Measurements from ENCODE around the gene GLS2. TPM values are rescaled to one million over a fixed set of nuclear protein-coding genes. Genes with fewer than 3 reads are reported as not detected.

The GLS2 gene
- total RNA-seq, 2 donors from 2014 or later = 4.1 to 6.6 TPM

- no peaks in the 10 kb centered on the region for H3K27me3 ChIP-seq (replicated peaks; ENCODE audit: insufficient read depth)
- WGBS = 100% methylated on average over 1 of the region's 1 CpG
- no peak for TF ChIP-seq POLR2AphosphoS5 (IDR thresholded peaks at IDR 0.05)
- no peak for TF ChIP-seq CTCF (IDR thresholded peaks at IDR 0.05)
- TF ChIP-seq POLR2A (IDR thresholded peaks at IDR 0.05) = no peak
- no peak overlapping the region for H3K4me3 ChIP-seq
- no peak overlapping the region for H3K27ac ChIP-seq
- H3K9me3 ChIP-seq = no peaks in the 10 kb centered on the region
- no peak for DNase-seq (ENCODE audit: low spot score)
- intact Hi-C loops (cut with DNase I) = no loop called here
- peaks cover 7% of the 10 kb centered on the region for H3K4me1 ChIP-seq (replicated peaks)
- H3K36me3 ChIP-seq = no peaks in the 10 kb centered on the region
Measured at GRCh38 chr12:56528846-56529245, 40.9 kb upstream of the GLS2 start.

- H3K9me3 ChIP-seq = no peaks in the 10 kb centered on the region
- H3K27me3 ChIP-seq (replicated peaks; ENCODE audit: insufficient read depth) = no peaks in the 10 kb centered on the region
- H3K27ac ChIP-seq = peak overlapping the region; percentile 91 to 92
- intact Hi-C loops (cut with DNase I) = loop anchor here (5.0 kb wide), 1 partner anchor 115 kb away; no protein-coding TSS in a partner anchor
- WGBS = 11% methylated on average over 4 of the region's 4 CpGs
- DNase-seq (ENCODE audit: low spot score) = no peak
- no peaks in the 10 kb centered on the region for H3K36me3 ChIP-seq
- peaks cover 7% of the 10 kb centered on the region for H3K4me1 ChIP-seq (replicated peaks)
- peak overlapping the region; percentile 43 to 46 for H3K4me3 ChIP-seq
- no peak for TF ChIP-seq POLR2AphosphoS5 (IDR thresholded peaks at IDR 0.05)
- TF ChIP-seq CTCF (IDR thresholded peaks at IDR 0.05) = no peak
- no peak for TF ChIP-seq POLR2A (IDR thresholded peaks at IDR 0.05)
Measured at GRCh38 chr12:56522411-56523193, 34.6 kb upstream of the GLS2 start.

- no peaks in the 10 kb centered on the region for H3K9me3 ChIP-seq
- peak within 1 kb of the TSS; percentile 43 to 46 for H3K4me3 ChIP-seq
- peak; percentile 86 for DNase-seq (ENCODE audit: low spot score)
- H3K4me1 ChIP-seq (replicated peaks) = peaks cover 4% of the 10 kb centered on the region
- peak within 1 kb of the TSS; percentile 91 to 92 for H3K27ac ChIP-seq
- H3K36me3 ChIP-seq = no peaks in the 10 kb centered on the region
- no peak for TF ChIP-seq POLR2A (IDR thresholded peaks at IDR 0.05)
- peak; percentile 88 for TF ChIP-seq POLR2AphosphoS5 (IDR thresholded peaks at IDR 0.05)
- intact Hi-C loops (cut with DNase I) = loop anchor here (5.0 kb wide), 1 partner anchor 116 kb away; no protein-coding TSS in a partner anchor
- no peaks in the 10 kb centered on the region for H3K27me3 ChIP-seq (replicated peaks; ENCODE audit: insufficient read depth)
- WGBS = 0% methylated on average over 15 of the region's 15 CpGs
Measured at GRCh38 chr12:56521590-56522371, 33.8 kb upstream of the GLS2 start, which contains the start of gene RBMS2. TSS of gene RBMS2 (plus strand) at chr12:56521820. CDS start at chr12:56522024, 204 bp downstream.

- no peak for TF ChIP-seq POLR2AphosphoS5 (IDR thresholded peaks at IDR 0.05)
- no peak for TF ChIP-seq POLR2A (IDR thresholded peaks at IDR 0.05)
- TF ChIP-seq CTCF (IDR thresholded peaks at IDR 0.05) = no peak
- intact Hi-C loops (cut with DNase I) = loop anchor here (5.0 kb wide), 1 partner anchor 116 kb away; no protein-coding TSS in a partner anchor
- H3K4me1 ChIP-seq (replicated peaks) = peaks cover 3% of the 10 kb centered on the region
Measured at GRCh38 chr12:56521209-56521589, 33.2 kb upstream of the GLS2 start.

GRCh38 chr12:56520506-56520905, 32.5 kb upstream of the GLS2 start:
- no peaks in the 10 kb centered on the region for H3K4me1 ChIP-seq (replicated peaks)

More at GRCh38 chr12:56521209-56521589, 33.2 kb upstream of the GLS2 start:
- H3K27ac ChIP-seq = peak overlapping the region; percentile 91 to 92
- H3K4me3 ChIP-seq = peak overlapping the region; percentile 43 to 46
- DNase-seq (ENCODE audit: low spot score) = no peak
- 59% methylated on average over 8 of the region's 8 CpGs for WGBS
- no peaks in the 10 kb centered on the region for H3K9me3 ChIP-seq
- H3K27me3 ChIP-seq (replicated peaks; ENCODE audit: insufficient read depth) = no peaks in the 10 kb centered on the region
- H3K36me3 ChIP-seq = no peaks in the 10 kb centered on the region

More at GRCh38 chr12:56520506-56520905, 32.5 kb upstream of the GLS2 start:
- TF ChIP-seq CTCF (IDR thresholded peaks at IDR 0.05) = no peak
- no peak for TF ChIP-seq POLR2AphosphoS5 (IDR thresholded peaks at IDR 0.05)
- no peak for TF ChIP-seq POLR2A (IDR thresholded peaks at IDR 0.05)
- Histone ChIP-seq H3K27me3 (replicated peaks; ENCODE audit: insufficient read depth) (no peaks in the 10 kb centered on the region), H3K36me3 (no peaks in the 10 kb centered on the region), H3K4me3 (no peak overlapping the region), H3K9me3 (no peaks in the 10 kb centered on the region), H3K27ac (peak overlapping the region; percentile 91 to 92)
- DNase-seq (ENCODE audit: low spot score) = no peak
- intact Hi-C loops (cut with DNase I) = loop anchor here (5.0 kb wide), 1 partner anchor 117 kb away; no protein-coding TSS in a partner anchor
- 28% methylated on average over 1 of the region's 1 CpG for WGBS

Measured in prostate gland (tissue), 2 donors.